ENCODE data around the gene GPR18. TPM values are rescaled to one million over a fixed set of nuclear protein-coding genes. Genes with fewer than 3 reads are reported as not detected.

The GPR18 gene
- total RNA-seq, 4 donors from 2014 or later = not detected

- Histone ChIP-seq H3K4me3 (no peak overlapping the region), H3K9me3 (no peaks in the 10 kb centered on the region), H3K27me3 (no peaks in the 10 kb centered on the region), H3K4me1 (peaks cover 82 to 89% of the 10 kb centered on the region in 2 donors), H3K36me3 (no peaks in the 10 kb centered on the region), H3K27ac (peak overlapping the region in 2 of 4 donors; percentile 71 to 84)
- DNase-seq (no peak), ATAC-seq (no peak)
- in situ Hi-C loops (cut with MboI; ENCODE audit: low sequenced_read_pairs in 4 of 4) (no loop called here), intact Hi-C loops (cut with DNase I; ENCODE audit: low total_unique reads) (loop anchor here (10.0 kb wide), 1 partner anchor 90 kb away; no protein-coding TSS in a partner anchor)
- TF ChIP-seq CTCF (IDR thresholded peaks at IDR 0.05 in 4 of 5, conservative IDR thresholded peaks at IDR 0.05 in 1 of 5) = no peak
- TF ChIP-seq POLR2A (IDR thresholded peaks at IDR 0.05) = no peak
These were observed 33.1 kb downstream of the GPR18 start for GRCh38 chr13:99225078-99225477.

GRCh38 chr13:99224021-99224420, 34.2 kb downstream of the GPR18 start:
- intact Hi-C loops (cut with DNase I; ENCODE audit: low total_unique reads) = loop anchor here (5.0 to 10.0 kb wide), 2 partner anchors 33 to 91 kb away; partner anchors contain the start of gene GPR18
- in situ Hi-C loops (cut with MboI; ENCODE audit: low sequenced_read_pairs in 4 of 4) = no loop called here
- H3K36me3 ChIP-seq = no peaks in the 10 kb centered on the region
- no peaks in the 10 kb centered on the region for H3K27me3 ChIP-seq
- H3K27ac ChIP-seq = peak overlapping the region; percentile 20 to 84 (median 53)
- DNase-seq (no peak), ATAC-seq (no peak)
- no peak for TF ChIP-seq POLR2A (IDR thresholded peaks at IDR 0.05)
- TF ChIP-seq CTCF (IDR thresholded peaks at IDR 0.05 in 4 of 5, conservative IDR thresholded peaks at IDR 0.05 in 1 of 5) = no peak
- H3K9me3 ChIP-seq = no peaks in the 10 kb centered on the region
- peaks cover 81 to 89% of the 10 kb centered on the region in 2 donors for H3K4me1 ChIP-seq
- no peak overlapping the region for H3K4me3 ChIP-seq

- intact Hi-C loops (cut with DNase I; ENCODE audit: low total_unique reads) = loop anchor here (5.0 to 10.0 kb wide), 2 partner anchors 34 to 91 kb away; partner anchors contain the start of gene GPR18
These were observed 34.6 kb downstream of the GPR18 start for GRCh38 chr13:99223587-99223986.

GRCh38 chr13:99221567-99222239, 36.5 kb downstream of the GPR18 start:
- intact Hi-C loops (cut with DNase I; ENCODE audit: low total_unique reads) (loop anchor here (2.0 to 10.0 kb wide), 3 partner anchors 21 to 93 kb away; partner anchors contain the start of genes GPR18 and UBAC2), in situ Hi-C loops (cut with MboI; ENCODE audit: low sequenced_read_pairs in 4 of 4) (no loop called here)
- H3K36me3 ChIP-seq = no peaks in the 10 kb centered on the region
- H3K27me3 ChIP-seq = no peaks in the 10 kb centered on the region
- H3K4me3 ChIP-seq = peak overlapping the region in 1 of 4 donors; percentile 14
- DNase-seq = peak; percentile 39 to 68
- H3K4me1 ChIP-seq = peaks cover 81 to 85% of the 10 kb centered on the region in 2 donors
- peak overlapping the region; percentile 69 to 84 (median 78) for H3K27ac ChIP-seq
- ATAC-seq = peak; percentile 80 to 90
- TF ChIP-seq CTCF (IDR thresholded peaks at IDR 0.05 in 4 of 5, conservative IDR thresholded peaks at IDR 0.05 in 1 of 5) (no peak), POLR2A (IDR thresholded peaks at IDR 0.05) (no peak)
- H3K9me3 ChIP-seq = no peaks in the 10 kb centered on the region

More at GRCh38 chr13:99223587-99223986, 34.6 kb downstream of the GPR18 start:
- H3K4me1 ChIP-seq = peaks cover 83 to 89% of the 10 kb centered on the region in 2 donors
- ATAC-seq (no peak), DNase-seq (no peak)
- TF ChIP-seq CTCF (IDR thresholded peaks at IDR 0.05 in 4 of 5, conservative IDR thresholded peaks at IDR 0.05 in 1 of 5) (no peak), POLR2A (IDR thresholded peaks at IDR 0.05) (no peak)
- H3K36me3 ChIP-seq = no peaks in the 10 kb centered on the region
- no peaks in the 10 kb centered on the region for H3K9me3 ChIP-seq
- H3K4me3 ChIP-seq = no peak overlapping the region
- H3K27ac ChIP-seq = peak overlapping the region; percentile 20 to 84 (median 53)
- in situ Hi-C loops (cut with MboI; ENCODE audit: low sequenced_read_pairs in 4 of 4) = no loop called here
- H3K27me3 ChIP-seq = no peaks in the 10 kb centered on the region

Measured in gastrocnemius medialis (tissue), 4 donors.